ENCODE measurements around the gene UMPS.
"Not testable (repeated sequence)": the region's sequence is repeated elsewhere in the genome, so short reads cannot be mapped to it uniquely, and the experiment has no call there.

UMPS gene

DNA sequence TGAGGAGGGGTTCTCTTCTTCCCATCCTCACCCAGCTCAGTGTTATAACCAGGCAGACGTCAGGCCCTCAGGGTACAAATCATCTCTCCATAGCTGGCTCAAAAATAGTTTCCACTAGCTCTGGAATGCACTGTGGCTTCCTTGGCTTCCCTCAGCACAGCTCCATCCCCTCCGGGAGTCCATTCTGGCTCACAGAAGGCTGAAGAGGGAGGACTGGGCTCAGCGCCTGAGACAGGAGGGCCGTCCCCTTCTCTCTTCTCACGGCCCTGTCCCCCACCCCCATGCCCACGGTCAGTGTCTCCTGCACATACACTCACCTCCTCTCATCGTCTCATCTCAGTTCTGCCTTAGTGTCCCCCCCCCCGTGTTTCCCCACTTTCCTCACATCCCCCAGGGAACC, 50.1 kb downstream of the UMPS start:
- no peak for DNase-seq (ENCODE audit: low read depth)

DNA sequence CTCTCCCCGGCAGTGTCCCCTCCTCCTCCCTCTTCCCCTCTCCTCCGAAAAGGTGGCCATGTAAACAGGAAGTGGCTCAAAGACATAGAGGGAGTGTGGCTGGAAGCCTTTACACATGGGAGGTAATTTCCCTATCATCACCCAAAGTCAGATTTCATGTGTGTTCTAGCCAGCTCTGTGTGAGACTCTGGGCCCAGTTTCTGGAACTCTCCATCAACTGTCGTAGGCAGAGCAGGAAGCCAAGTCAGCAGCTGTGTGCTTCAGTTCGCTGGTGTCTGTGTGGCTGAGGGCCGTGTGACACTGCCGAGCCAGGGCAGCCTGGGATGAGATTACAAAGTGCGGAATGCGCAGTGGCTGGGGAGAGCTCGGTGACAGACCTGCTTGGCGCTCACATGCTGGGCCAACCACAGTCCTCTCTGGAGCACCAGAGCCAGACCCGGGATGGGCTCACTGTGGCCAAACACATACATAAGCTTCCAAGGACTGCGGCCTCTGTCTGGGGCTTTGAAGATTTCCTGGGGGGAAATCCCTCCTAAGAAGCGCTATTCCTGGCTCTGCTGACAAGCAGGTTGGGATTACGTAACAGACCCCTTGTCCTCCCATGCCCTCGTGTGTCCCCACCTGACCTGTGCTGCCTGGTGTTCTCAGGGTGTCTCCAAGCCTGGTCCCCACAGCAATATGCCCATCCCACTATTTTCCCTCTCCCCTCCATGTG, 50.7 kb downstream of the UMPS start:
- DNase-seq (ENCODE audit: low read depth), result no peak

DNA sequence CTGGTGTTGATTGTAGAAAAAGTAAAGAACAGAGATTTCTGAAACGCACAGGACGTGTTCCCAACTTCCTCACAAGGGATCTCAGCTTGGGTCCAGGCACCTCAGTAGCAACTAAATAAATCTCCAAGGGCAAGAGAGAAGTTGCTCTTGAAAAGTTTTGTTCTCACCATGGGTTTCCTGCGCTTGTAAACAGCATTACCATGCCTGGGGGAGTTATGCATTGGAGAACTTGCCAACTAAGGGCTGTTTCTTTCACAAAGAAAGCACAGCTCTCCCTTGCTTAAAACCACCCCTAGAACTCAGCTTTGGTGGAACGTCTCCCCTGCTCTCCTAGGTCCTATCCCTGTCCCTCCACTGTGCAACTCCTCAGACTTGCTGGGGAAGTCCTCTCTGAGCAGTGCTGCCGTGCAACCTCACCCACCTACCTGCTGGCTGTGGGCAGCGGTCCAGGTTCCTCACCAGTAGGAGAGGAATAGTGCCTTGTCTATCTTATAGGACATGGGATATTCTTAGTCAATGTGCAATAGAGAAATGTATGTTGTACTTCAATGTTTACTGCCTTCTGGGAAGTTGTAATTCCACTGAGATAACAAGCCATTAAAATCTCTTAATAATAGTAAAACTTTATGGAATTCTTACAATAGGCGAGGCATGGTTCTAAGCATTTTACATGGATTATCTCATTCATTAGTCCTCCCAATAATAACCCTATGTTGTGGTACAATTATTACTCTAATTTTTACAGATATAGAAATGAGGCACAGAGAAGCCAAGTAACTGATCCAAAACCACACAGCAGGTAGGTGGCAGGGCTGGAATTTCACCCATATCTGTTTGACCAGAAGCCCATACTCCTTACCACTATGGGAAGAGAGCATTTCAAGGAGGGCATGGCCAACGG, 51.5 kb downstream of the UMPS start:
- DNase-seq (ENCODE audit: low read depth), result no peak

DNA sequence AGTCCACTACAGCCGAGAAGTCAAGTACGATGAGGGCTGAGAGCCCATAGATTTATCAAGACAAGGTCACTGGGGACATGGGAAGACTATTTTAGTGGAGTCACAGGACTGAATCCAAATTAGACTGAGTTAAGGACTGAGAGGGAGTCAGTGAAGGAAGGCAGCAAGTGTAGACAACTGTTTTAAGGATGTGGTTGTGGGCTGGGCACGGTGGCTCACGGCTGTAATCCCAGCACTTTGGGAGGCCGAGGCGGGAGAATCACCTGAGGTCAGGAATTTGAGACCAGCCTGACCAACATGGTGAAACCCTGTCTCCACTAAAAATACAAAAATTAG, 52.1 kb downstream of the UMPS start:
- not testable (repeated sequence) for DNase-seq (ENCODE audit: low read depth)

DNA sequence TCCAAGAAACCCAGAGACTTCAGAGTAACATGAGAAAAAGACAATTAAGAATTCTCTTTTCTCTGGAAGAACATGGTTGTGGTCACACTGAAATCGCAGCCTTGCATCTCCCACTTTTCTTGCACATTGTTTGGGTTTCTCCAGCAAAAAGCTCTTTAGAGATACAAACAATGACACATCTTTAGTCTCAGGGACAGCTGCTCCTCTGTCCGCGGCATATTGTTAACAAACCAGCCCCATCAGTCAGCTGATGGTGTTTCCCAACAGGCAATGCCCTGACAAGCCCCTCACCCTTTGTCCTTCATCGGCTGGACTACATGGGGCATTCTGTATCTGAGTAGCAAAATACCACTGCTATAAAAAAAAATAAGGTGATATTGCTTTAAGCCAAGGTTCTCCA, 53.4 kb downstream of the UMPS start:
- no peak for DNase-seq (ENCODE audit: low read depth)

DNA sequence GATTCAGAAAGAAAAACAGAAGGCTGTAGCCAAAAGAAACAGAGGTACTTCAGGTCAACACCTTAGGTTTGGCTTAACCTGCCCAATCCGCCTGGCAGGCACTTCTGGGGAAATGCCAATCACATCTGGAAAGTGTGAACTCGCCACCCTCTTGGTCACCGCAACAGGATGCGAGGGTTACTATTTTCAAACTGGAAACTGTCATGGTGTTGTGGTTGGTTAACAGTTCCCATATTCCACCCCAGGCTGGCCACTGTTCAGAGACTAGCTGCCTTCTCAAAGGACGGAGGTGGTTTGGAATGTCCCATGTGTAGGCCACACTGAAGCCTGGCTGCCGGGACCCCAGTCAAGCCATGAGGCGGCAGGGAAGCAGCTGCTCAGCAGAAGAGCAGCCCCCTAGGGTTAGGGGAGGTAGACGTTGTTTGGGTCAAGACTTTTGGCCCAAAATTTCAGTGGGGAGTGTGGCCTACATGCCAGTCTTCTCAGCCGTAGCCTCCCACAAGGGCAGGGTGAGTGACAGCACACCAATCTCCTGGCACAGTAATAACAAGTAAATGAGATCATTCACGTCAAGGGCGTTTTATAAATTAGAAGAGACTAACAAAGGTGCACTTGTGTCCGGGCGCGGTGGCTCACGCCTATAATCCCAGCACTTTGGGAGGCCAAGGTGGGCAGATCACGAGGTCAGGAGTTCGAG, 54.6 kb downstream of the UMPS start:
- no peak for DNase-seq (ENCODE audit: low read depth)

DNA sequence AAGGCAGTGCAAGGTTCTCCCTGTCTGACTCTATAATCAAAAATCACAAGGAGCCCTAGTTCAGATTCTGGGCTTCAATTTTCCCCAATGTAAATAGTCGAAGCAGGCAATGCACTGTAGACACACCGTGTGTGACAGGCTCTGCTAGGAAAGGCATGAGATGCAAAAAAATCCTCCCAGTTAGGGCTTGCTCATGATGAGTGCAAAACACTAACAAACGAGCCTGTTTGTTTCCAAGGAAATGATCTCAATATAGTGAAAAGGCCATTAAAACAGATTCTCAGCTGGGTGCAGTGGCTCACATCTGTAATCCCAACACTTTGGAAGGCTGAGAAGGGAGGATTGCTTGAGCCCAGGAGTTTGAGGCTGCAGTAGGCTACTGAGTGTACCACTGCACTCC, 55.7 kb downstream of the UMPS start:
- DNase-seq (ENCODE audit: low read depth), result no peak

DNA sequence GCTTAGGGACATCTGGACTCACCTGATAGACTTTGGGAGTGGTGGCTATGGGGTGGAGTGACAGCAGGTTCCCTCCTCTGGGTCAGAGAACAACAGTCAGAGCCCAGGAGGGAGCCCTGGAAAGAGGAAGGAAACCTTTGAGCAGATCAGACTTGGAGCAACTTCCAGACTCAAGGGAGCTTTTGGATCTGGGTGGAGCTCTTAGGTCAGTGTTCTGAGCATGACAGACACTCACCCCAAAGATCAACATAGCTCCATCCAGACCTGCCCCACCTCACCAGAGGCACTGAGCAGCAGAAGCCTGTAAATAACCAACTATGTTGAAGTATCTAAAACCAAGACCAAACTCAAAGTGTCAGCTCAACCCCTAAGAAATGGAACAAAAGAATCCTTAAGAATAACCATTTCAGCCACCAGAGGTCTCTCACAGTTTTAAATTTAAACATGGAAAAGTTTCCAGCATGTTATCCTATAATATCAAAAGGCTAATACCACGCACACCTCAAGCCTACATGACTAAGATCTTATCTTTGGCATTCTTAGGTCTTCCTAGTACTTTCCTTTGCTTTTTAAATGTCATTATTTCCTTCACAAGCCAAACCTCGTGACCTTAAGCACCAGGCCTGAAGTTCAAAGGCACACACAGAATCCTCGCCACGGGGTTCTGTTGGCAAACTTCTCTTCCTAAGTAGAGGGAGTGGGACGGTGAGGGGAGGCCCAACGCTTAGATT, 56.4 kb downstream of the UMPS start:
- no peak for DNase-seq (ENCODE audit: low read depth)

DNA sequence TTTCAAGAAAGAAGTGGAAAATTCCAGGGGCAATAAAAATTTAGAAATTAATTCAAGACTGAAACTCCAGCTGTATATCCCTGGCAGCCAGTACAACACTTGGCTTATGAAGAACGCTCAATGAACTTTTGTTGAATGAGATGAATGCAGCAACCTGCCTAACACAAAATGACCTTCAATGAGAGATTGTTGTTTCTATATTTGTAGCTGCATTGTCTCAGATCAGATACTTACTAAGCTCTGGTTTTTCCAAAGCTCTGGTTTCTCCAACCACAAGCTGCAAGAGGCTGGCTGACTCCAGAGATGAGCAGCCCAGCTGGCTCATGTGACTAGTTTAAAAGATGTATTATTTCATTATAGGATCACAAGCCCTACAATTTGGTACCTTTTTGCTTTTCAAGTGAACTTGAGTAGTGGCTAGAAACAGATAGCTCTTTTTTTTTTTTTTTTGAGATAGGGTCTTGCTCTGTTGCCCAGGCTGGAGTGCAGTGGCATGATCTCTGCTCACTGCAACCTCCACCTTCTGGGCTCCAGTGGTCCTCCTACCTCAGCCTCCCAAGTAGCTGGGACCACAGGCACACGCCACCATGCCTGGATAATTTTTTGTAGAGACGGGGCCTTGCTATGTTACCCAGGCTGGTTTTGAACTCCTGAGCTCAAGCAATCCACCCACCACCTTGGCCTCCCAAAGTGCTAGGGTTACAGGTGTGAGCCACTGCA, 57.4 kb downstream of the UMPS start:
- no peak for DNase-seq (ENCODE audit: low read depth)

DNA sequence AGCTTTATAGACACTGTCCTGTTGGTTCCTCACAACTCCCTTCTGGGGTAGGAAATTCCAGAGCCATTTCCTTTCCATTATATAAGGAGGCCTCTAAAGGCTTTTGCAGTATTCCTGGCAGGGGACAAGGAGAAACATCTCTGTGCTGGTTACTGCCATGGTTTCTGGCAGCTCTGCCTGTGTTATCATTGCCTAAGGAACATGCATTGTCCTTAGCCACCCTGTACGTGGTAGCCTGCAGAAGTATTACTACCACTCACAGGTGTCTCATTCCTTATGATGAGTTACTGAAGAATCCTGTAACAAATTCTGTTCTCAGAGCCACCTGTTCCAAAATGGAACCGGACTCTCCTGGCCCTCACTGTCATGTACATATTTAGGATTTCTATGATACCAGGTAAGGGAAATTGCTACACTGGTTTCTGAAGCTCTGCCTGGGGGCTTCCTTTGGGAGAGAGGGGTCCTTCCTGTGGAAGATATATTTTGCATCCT, 58.0 kb downstream of the UMPS start:
- no peak for DNase-seq (ENCODE audit: low read depth)

DNA sequence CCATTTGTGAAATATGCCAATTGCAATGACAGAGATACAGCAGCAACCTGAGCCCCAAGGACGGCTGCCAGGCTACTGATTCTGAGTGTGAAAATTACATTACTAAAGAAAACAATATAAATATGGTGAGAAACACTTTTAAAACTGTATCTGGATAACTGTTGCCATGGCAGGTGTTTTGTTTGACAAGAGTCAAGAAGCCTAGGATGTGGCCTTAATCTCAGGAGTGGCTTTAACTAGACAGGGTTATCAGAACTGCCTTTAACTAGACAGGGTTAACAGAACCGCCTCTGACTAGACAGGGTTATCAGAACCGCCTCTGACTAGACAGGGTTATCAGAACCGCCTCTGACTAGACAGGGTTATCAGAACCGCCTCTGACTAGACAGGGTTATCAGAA, 58.9 kb downstream of the UMPS start:
- not testable (repeated sequence) for DNase-seq (ENCODE audit: low read depth)

DNA sequence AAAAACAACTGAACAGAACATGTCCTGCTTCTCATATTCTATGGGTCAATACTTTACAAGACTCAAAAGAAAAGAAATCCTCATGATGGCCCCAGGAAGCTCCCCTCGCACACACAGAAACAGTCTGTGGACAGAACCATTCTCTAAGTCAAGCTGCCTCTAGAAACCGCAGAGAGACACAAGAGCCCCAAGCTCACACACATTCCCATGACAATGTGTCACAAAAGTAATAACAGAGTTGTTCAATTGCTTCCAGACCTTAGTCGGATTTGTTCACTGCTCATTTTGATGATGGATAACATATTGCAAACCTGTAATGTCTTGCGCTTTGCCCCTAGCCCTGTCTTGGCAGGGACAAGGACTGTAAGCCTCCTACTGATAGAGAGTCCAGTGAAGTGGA, 60.9 kb downstream of the UMPS start:
- DNase-seq (ENCODE audit: low read depth), result no peak

DNA sequence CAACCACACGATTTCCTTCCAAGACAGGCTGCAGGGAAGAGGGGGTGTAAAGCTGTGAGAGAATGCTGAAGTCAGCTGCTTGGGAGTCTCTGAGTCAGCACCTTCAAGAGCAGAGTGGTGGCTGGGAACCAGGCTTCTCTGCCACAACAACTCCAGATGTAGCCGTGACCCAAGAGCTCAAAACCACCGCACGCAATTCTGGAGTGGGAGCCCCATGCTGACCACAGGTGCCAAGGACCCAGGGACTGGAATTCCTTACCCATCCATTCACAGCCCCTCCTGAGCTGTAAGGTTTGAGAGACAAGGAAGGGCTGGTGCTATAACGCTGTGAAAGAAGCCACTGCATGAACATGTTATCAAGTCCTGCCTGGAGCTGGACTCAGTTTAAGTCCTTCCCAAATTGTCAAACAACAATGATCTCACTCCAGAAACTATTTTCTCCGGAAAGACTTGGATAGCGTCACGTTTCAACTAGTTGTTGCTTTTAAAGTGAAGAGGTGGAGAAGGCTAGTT, 61.4 kb downstream of the UMPS start:
- no peak for DNase-seq (ENCODE audit: low read depth)

DNA sequence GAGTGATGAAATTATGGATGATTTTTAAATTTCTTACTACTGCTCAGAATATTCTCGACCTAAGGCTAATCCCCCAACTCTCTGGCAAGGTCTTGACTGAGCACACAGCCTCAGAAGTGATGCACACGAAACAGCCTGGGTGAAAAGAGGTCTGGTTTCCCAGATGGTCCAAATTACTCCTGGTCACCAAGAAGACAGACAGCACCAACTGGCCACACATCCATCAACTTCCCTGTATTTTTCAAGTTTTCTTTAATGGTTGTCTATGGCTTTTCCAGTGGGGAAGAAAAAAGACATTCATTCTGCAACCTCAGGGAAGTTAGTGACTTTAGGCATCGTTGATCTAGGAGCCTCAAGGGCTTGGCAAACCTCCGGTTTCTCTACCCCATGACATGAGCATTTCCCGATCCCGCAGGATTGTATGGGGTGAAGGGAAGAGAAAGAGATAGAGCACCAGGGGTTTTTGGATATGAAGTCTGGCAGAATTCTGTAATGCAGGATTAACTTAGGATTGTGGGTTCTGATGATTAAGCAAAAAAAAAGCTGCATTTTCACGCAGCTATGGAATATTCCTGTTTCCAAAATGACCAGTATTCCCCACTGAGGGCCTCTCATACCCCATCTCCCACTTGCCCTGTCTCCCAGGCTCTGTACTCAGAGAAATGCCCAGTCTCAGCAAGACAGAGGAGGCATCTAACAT, 62.2 kb downstream of the UMPS start:
- DNase-seq (ENCODE audit: low read depth), result no peak

DNA sequence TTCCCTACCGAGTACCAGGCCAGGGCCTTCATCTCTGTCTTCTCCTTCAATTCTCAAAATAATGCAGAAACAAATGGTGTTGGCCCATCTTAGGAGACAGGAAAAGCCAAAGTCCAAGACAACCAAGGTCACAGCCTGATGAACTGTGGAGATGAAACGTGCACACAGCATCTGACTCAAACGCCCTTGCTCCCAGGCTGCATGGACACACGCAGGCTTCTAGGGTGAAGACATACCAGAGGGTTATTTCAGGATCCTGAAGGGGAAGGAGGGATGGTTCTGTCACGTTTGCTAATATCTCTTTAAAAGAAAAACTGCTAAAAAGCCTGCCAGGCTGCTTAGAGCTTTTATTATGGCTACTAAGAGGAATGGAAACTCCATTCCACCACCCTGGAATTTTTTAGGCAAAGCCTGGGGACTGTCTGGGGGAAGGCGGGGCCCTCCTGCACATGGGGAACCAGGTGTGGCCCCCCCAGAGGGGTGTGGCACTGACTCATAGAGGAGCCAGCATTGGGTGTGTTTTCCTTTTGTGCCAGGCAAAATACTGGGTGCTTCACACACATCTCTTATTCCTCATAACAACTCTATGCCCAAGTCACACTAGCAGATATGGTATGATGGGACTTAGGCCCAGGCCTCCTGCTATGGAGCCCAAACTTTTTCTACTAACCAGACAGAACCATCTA, 62.9 kb downstream of the UMPS start:
- DNase-seq (ENCODE audit: low read depth), result no peak

DNA sequence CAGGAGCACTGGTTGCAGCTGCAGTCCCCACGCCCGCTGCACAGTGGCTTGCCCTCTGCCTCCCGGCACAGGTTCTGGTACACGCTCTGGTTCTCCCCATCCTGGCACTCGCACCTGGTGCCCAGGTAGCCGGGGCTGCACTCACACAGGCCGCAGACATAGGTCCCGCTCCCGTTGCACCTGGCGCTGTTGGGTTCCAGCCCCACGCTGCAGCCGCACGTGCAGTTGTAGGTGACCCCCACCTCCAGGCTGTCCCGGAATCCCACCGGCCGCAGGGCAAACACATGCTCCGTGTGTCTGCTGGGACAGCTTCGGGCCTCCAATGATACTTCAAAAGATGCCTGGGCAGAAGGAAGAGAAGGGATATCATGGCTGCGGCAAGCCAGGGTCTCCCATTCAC, 66.2 kb downstream of the UMPS start:
- no peak for DNase-seq (ENCODE audit: low read depth)

DNA sequence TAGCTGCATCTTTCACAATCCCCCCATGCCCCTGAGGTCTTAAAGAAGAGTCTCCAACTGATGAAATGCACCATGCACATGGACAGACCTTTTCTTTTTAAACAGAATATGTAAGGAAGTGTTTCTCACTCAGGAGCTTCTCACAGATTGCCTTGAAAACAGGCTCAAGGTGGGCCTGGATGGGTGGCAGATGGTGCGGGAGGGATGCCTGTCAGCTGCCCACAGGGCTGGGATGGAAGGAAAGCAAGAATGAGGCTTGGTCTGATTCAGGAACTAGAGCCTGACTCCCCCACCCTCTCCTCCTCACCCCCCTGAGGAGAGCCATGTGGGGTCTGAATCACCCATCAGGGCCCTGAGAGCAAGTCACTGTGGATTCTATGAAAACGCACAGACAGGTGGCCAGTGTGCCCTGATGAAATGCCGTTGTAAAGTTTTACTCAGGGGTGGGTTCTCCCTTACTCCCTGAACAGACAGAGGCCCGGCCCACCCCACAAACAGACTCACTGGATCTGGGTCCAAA, 67.2 kb downstream of the UMPS start:
- no peak for DNase-seq (ENCODE audit: low read depth)

Data from HS-5 (cell line).